ENCODE results near the gene ZNF397. TPM values are rescaled to one million over a fixed set of nuclear protein-coding genes. Genes with fewer than 3 reads are reported as not detected.
A peak's percentile ranks its signal among the peaks of the same experiment; 100 is the strongest.

Gene ZNF397
- total RNA-seq, 1 experiment from 2014 or later, result 9.8 TPM

- TF ChIP-seq POLR2AphosphoS5 (IDR thresholded peaks at IDR 0.05; ENCODE audit: low read depth, low read length), result no peak
- no peak for TF ChIP-seq SIN3A (IDR thresholded peaks at IDR 0.05; ENCODE audit: borderline replicate concordance, insufficient read depth, low read depth, low read length)
- TF ChIP-seq TCF7L2 (IDR thresholded peaks at IDR 0.05; ENCODE audit: low read depth, low read length), result no peak
- TF ChIP-seq REST (IDR thresholded peaks at IDR 0.05; ENCODE audit: insufficient read depth in 1 of 2, low read depth in 2 of 2, low read length in 1 of 2), result no peak
- TF ChIP-seq CTCF (IDR thresholded peaks at IDR 0.05), result no peak
- in situ Hi-C loops (cut with HindIII; ENCODE audit: low pct_unique_long_range_greater_than_20kb, low sequenced_read_pairs) (no loop called here), intact Hi-C loops (cut with micrococcal nuclease; ENCODE audit: unreplicated experiment) (no loop called here)
- BruUV-seq (replicated peaks), result no TSS peak
- peaks cover 31% of the 10 kb centered on the region for H3K9me3 ChIP-seq (ENCODE audit: control insufficient read depth, insufficient read depth, low read depth, low read length)
- ChIA-PET CTCF (no interaction called here), POLR2A (no interaction called here)
- H3K4me1 ChIP-seq (ENCODE audit: control insufficient read depth, insufficient read depth, low read length), result no peaks in the 10 kb centered on the region
- no peaks in the 10 kb centered on the region for H3K27me3 ChIP-seq (ENCODE audit: control insufficient read depth, insufficient read depth, low read length)
- no peak overlapping the region for H3K4me3 ChIP-seq (ENCODE audit: low read depth in 2 of 2, low read length in 2 of 2)
- peaks cover 4% of the 10 kb centered on the region; the same call in 1 of the 2 replicates for H3K36me3 ChIP-seq (ENCODE audit: control insufficient read depth, insufficient read depth, low read length)
- ATAC-seq (no peak), DNase-seq (ENCODE audit: low read depth, low spot score) (no peak)
- H3K27ac ChIP-seq (ENCODE audit: low read length), result no peak overlapping the region
These were observed 44.0 kb downstream of the ZNF397 start for GRCh38 chr18:35284841-35285240.

GRCh38 chr18:35289293-35289692, 48.5 kb downstream of the ZNF397 start:
- Histone ChIP-seq H3K27me3 (ENCODE audit: control insufficient read depth, insufficient read depth, low read length) (no peaks in the 10 kb centered on the region), H3K4me3 (ENCODE audit: low read depth in 2 of 2, low read length in 2 of 2) (peak overlapping the region; percentile 89 to 90), H3K27ac (ENCODE audit: low read length) (peak overlapping the region; percentile 95), H3K36me3 (ENCODE audit: control insufficient read depth, insufficient read depth, low read length) (peaks cover 6% of the 10 kb centered on the region), H3K4me1 (ENCODE audit: control insufficient read depth, insufficient read depth, low read length) (no peaks in the 10 kb centered on the region), H3K9me3 (ENCODE audit: control insufficient read depth, insufficient read depth, low read depth, low read length) (peaks cover 27% of the 10 kb centered on the region; the same call in 1 of the 2 replicates)
- TF ChIP-seq REST (IDR thresholded peaks at IDR 0.05; ENCODE audit: insufficient read depth in 1 of 2, low read depth in 2 of 2, low read length in 1 of 2), result no peak
- DNase-seq (ENCODE audit: low read depth, low spot score) (no peak), ATAC-seq (no peak)
- ChIA-PET CTCF (no interaction called here), POLR2A (interaction anchor here (0.6 kb wide), 1 partner anchor 80 kb away, joined by 3 read pairs; no protein-coding TSS in a partner anchor)
- in situ Hi-C loops (cut with HindIII; ENCODE audit: low pct_unique_long_range_greater_than_20kb, low sequenced_read_pairs) (no loop called here), intact Hi-C loops (cut with micrococcal nuclease; ENCODE audit: unreplicated experiment) (no loop called here)
- BruUV-seq (replicated peaks), result no TSS peak
